AG04449 (cell line): ENCODE measurements around the gene MARK3.

ENCODE experiments used
- CTCF ChIA-PET: fragments of 350-600 bp; formaldehyde crosslinking; extraction: SDS; loops from one replicate; lab custom pipeline; 2021; ENCODE audit warnings: antibody characterized with exemption; lab: Yijun Ruan, JAX
- POLR2A ChIA-PET: fragments of 400-600, 350-600 bp; formaldehyde crosslinking; extraction: SDS; loops from one replicate; lab custom pipeline; 2020; ENCODE audit warnings: antibody characterized with exemption, inconsistent platforms; lab: Yijun Ruan, JAX
- DNase-seq: peaks from one replicate; pipeline ENCODE4 v3.0.0-alpha.2; 2010; ENCODE audit warnings: low read depth, low spot score
- H3K4me3 ChIP-seq: 2 replicates; pipeline ENCODE4 v1.5.1; 2011; ENCODE audit warnings: low read depth, mild to moderate bottlenecking, control low read depth, low read length
- CTCF ChIP-seq: IDR thresholded peaks from one replicate; pipeline ENCODE4 v1.5.1; 2011; ENCODE audit warnings: mild to moderate bottlenecking, moderate library complexity, low read length, control low read depth, inconsistent platforms; ENCODE audit not compliant: insufficient read depth; ENCODE audit errors: missing control alignments

Gene MARK3

GRCh38 chr14:103463851-103464250, 78.6 kb downstream of the MARK3 start:
- POLR2A ChIA-PET: no interaction called here
- CTCF ChIA-PET: interaction anchor here (0.7 kb wide), 1 partner anchor 73 kb away, joined by 3 read pairs; no protein-coding TSS in a partner anchor

DNA sequence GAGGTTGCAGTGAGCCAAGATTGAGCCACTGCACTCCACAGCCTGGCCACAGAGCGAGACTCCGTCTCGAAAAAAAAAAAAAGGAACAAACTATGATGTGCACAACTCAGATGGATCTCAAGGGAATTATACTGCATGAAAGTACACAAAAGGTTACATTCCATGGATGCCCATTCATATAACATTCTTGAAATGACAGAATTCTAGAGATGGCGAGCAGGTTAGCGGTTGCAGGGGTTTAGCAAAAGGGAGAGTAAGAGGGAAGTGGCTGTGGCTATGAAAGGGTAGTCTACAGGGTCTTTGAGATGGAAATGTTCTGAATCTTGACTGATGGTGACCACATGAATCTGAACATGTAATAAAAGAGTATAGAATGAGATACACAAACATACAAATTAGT, 87.7 kb downstream of the MARK3 start:
- no peak for TF ChIP-seq CTCF
- no peak overlapping the region for H3K4me3 ChIP-seq
- CTCF ChIA-PET: interaction anchor here (0.8 to 1.3 kb wide), 4 partner anchors 10 to 22 kb away, joined by 3 to 5 read pairs (median 4); no protein-coding TSS in a partner anchor
- POLR2A ChIA-PET: no interaction called here
- DNase-seq: no peak

More at GRCh38 chr14:103463851-103464250, 78.6 kb downstream of the MARK3 start:
- DNase-seq: no peak
- no peak for TF ChIP-seq CTCF
- H3K4me3 ChIP-seq: no peak overlapping the region

- ChIA-PET CTCF (interaction anchor here (1.9 kb wide), 1 partner anchor 81 kb away, joined by 4 read pairs; no protein-coding TSS in a partner anchor), POLR2A (no interaction called here)
- DNase-seq: no peak
- no peak for TF ChIP-seq CTCF
- H3K4me3 ChIP-seq: no peak overlapping the region
These were observed 89.7 kb downstream of the MARK3 start for GRCh38 chr14:103474893-103475292.

- H3K4me3 ChIP-seq: no peak overlapping the region
- no peak for TF ChIP-seq CTCF
- DNase-seq: no peak
- ChIA-PET CTCF (interaction anchor here (1.2 to 1.9 kb wide), 3 partner anchors 9 to 82 kb away, joined by 3 to 4 read pairs (median 4); no protein-coding TSS in a partner anchor), POLR2A (no interaction called here)
These were observed 90.8 kb downstream of the MARK3 start for GRCh38 chr14:103476065-103476464.

GRCh38 chr14:103476631-103477030, 91.4 kb downstream of the MARK3 start:
- DNase-seq: no peak
- no peak overlapping the region for H3K4me3 ChIP-seq
- POLR2A ChIA-PET: no interaction called here
- CTCF ChIA-PET: interaction anchor here (1.1 to 1.9 kb wide), 4 partner anchors 9 to 83 kb away, joined by 3 to 4 read pairs (median 4); no protein-coding TSS in a partner anchor
- no peak for TF ChIP-seq CTCF

DNA sequence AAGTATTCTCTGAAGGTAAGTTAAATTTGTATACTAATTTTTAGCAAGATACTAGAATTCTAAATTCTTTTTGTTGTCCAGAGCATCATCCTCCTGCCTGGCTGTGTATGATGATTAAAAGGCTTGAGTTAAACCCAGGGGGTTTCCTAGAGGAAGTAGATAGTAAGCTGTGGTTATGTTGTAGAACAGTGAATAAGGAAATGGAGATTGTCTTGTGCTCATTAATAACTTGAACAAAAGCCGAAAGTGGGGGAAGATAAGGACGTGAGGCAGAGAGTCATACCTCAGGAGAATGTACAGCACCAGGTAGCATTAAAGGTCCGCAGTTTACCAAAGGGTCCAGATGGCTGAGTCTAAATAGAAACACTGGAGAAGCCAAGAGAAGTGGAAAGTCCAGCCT, 95.4 kb downstream of the MARK3 start:
- H3K4me3 ChIP-seq: no peak overlapping the region
- TF ChIP-seq CTCF: no peak
- DNase-seq: no peak
- POLR2A ChIA-PET: no interaction called here
- CTCF ChIA-PET: interaction anchor here (0.7 kb wide), 1 partner anchor 12 kb away, joined by 3 read pairs; no protein-coding TSS in a partner anchor
